ENCODE measurements around the gene FANCC. TPM values are rescaled to one million over a fixed set of nuclear protein-coding genes. Genes with fewer than 3 reads are reported as not detected.
A peak's percentile ranks its signal among the peaks of the same experiment; 100 is the strongest.

FANCC gene
- total and polyA plus RNA-seq, 10 donors: 0.89 to 9.7 (median 6.6) TPM

DNA sequence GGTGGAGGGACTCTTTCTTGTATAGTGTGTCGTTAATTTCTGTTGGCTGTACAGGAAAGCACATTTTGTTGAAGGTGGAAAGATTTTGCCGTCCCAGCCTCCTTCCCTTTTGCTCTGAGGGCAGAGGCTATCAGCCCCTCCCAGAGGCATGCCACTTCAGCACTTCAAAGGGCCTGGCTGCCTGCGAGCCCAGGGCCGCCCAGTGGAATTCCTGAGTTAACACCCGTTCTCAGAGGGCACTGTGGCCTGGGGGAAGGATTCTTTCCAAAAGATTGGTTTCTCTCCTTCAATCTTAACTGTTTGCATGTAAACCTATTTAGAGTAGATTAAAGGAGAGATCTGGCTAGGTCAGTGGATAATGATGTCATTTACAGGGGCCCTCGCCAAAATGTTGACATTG lies 238.6 kb downstream of the FANCC start:
- TF ChIP-seq POLR2A (IDR thresholded peaks at IDR 0.05) (no peak), CTCF (IDR thresholded peaks at IDR 0.05 in 8 of 11, conservative IDR thresholded peaks at IDR 0.05 in 3 of 11) (no peak), POLR2AphosphoS5 (IDR thresholded peaks at IDR 0.05) (no peak)
- H3K27ac ChIP-seq: peak overlapping the region in 5 of 8 donors; percentile 44 to 67 (median 63)
- peak; percentile 58 for DNase-seq
- H3K4me1 ChIP-seq: peaks cover 0 to 40% (median 20%) of the 10 kb centered on the region in 6 donors
- H3K27me3 ChIP-seq (replicated peaks in 1 of 7): no peaks in the 10 kb centered on the region
- H3K9me3 ChIP-seq: no peaks in the 10 kb centered on the region
- WGBS, 5 donors: 48 to 81% (median 71%) methylated on average over 6 of the region's 6 CpGs
- intact Hi-C loops (cut with DNase I; ENCODE audit: low total_unique reads): no loop called here
- H3K4me3 ChIP-seq: no peak overlapping the region
- H3K36me3 ChIP-seq: peaks cover 0 to 53% (median 21%) of the 10 kb centered on the region in 6 donors

GRCh38 chr9:95078511-95078910 lies 239.0 kb downstream of the FANCC start:
- Histone ChIP-seq H3K4me1 (peaks cover 0 to 40% (median 20%) of the 10 kb centered on the region in 6 donors), H3K27me3 (replicated peaks in 1 of 7) (no peaks in the 10 kb centered on the region), H3K36me3 (peaks cover 0 to 49% (median 21%) of the 10 kb centered on the region in 6 donors), H3K4me3 (no peak overlapping the region), H3K27ac (peak overlapping the region in 7 of 8 donors; percentile 18 to 67 (median 58)), H3K9me3 (no peaks in the 10 kb centered on the region)
- TF ChIP-seq CTCF (IDR thresholded peaks at IDR 0.05 in 8 of 11, conservative IDR thresholded peaks at IDR 0.05 in 3 of 11): no peak
- no peak for TF ChIP-seq POLR2AphosphoS5 (IDR thresholded peaks at IDR 0.05)
- TF ChIP-seq POLR2A (IDR thresholded peaks at IDR 0.05): no peak
- intact Hi-C loops (cut with DNase I; ENCODE audit: low total_unique reads): no loop called here
- DNase-seq: no peak
- 87 to 94% (median 88%) methylated on average over 12 of the region's 12 CpGs for WGBS, 5 donors

GRCh38 chr9:95077766-95078370 lies 239.6 kb downstream of the FANCC start:
- no peaks in the 10 kb centered on the region for H3K27me3 ChIP-seq (replicated peaks in 1 of 7)
- H3K9me3 ChIP-seq: no peaks in the 10 kb centered on the region
- peak overlapping the region in 7 of 8 donors; percentile 44 to 67 (median 58) for H3K27ac ChIP-seq
- intact Hi-C loops (cut with DNase I; ENCODE audit: low total_unique reads): no loop called here
- H3K4me3 ChIP-seq: no peak overlapping the region
- DNase-seq: no peak
- peaks cover 0 to 42% (median 20%) of the 10 kb centered on the region in 6 donors for H3K36me3 ChIP-seq
- peaks cover 0 to 41% (median 21%) of the 10 kb centered on the region in 6 donors for H3K4me1 ChIP-seq
- 78 to 87% (median 82%) methylated on average over 17 of the region's 17 CpGs for WGBS, 5 donors
- TF ChIP-seq POLR2AphosphoS5 (IDR thresholded peaks at IDR 0.05): no peak
- TF ChIP-seq POLR2A (IDR thresholded peaks at IDR 0.05): no peak
- no peak for TF ChIP-seq CTCF (IDR thresholded peaks at IDR 0.05 in 8 of 11, conservative IDR thresholded peaks at IDR 0.05 in 3 of 11)

GRCh38 chr9:95077053-95077765 lies 240.3 kb downstream of the FANCC start:
- intact Hi-C loops (cut with DNase I; ENCODE audit: low total_unique reads): no loop called here
- no peak for DNase-seq
- Histone ChIP-seq H3K36me3 (peaks cover 0 to 36% (median 14%) of the 10 kb centered on the region in 6 donors), H3K4me1 (peaks cover 0 to 47% (median 24%) of the 10 kb centered on the region in 6 donors), H3K4me3 (no peak overlapping the region), H3K9me3 (no peaks in the 10 kb centered on the region), H3K27me3 (replicated peaks in 1 of 7) (no peaks in the 10 kb centered on the region), H3K27ac (peak overlapping the region in 7 of 8 donors; percentile 44 to 67 (median 58))
- WGBS, 5 donors: 71 to 78% (median 74%) methylated on average over 12 to 18 of the region's 18 CpGs
- TF ChIP-seq CTCF (IDR thresholded peaks at IDR 0.05 in 8 of 11, conservative IDR thresholded peaks at IDR 0.05 in 3 of 11) (no peak), POLR2AphosphoS5 (IDR thresholded peaks at IDR 0.05) (peak in 1 of 3 donors; percentile 58)

Data from spleen (tissue), 11 donors.